ENCODE data around the gene SIM1. TPM values are rescaled to one million over a fixed set of nuclear protein-coding genes. Genes with fewer than 3 reads are reported as not detected.

The SIM1 gene
- total and polyA plus RNA-seq, 2 of the 8 experiments (the other 6 are each of a cell fraction or from before 2014, with no cell fraction given), result 0.02 to 0.39 TPM

GRCh38 chr6:100404051-100404450, 60.7 kb downstream of the SIM1 start:
- no peak overlapping the region for H2BK15ac ChIP-seq (ENCODE audit: low read length)
- no peak overlapping the region for H3K4me3 ChIP-seq (ENCODE audit: extremely low read depth in 1 of 4, insufficient read depth in 2 of 4, low read depth in 3 of 4, low read length in 4 of 4)
- FAIRE-seq, result no peak
- H4K8ac ChIP-seq (ENCODE audit: extremely low read depth, insufficient read depth, low read length), result no peak overlapping the region
- no peak overlapping the region for H2BK120ac ChIP-seq (replicated peaks; ENCODE audit: low read depth, low read length)
- H4K91ac ChIP-seq (replicated peaks; ENCODE audit: insufficient read length, low read length), result no peak overlapping the region
- ChIA-PET CTCF (ENCODE audit: partially characterized antibody) (no interaction called here), POLR2A (ENCODE audit: partially characterized antibody) (no interaction called here)
- no peaks in the 10 kb centered on the region for H3K4me1 ChIP-seq (replicated peaks in 1 of 4; ENCODE audit: control insufficient read depth in 3 of 4, insufficient read depth in 4 of 4, low read length in 3 of 4)
- H2AK5ac ChIP-seq (ENCODE audit: low read depth, low read length), result no peak overlapping the region
- no peak overlapping the region for H3K14ac ChIP-seq (ENCODE audit: insufficient read length)
- no peaks in the 10 kb centered on the region for H3K9me3 ChIP-seq (ENCODE audit: insufficient read depth in 2 of 2, low read depth in 1 of 2, low read length in 1 of 2)
- H3K79me1 ChIP-seq (ENCODE audit: low read depth, low read length), result no peaks in the 10 kb centered on the region
- 91% methylated on average over 3 of the region's 3 CpGs; no CpG with 5 or more reads in 1 of the 2 experiments for WGBS, 2 experiments (ENCODE audit: extremely low coverage in 1 of 2, insufficient coverage in 1 of 2, insufficient read length in 1 of 2, insufficient replicate concordance in 2 of 2, low coverage in 1 of 2, low lambda C conversion rate in 2 of 2, missing lambda C conversion rate in 1 of 2)
- H3K27ac ChIP-seq (ENCODE audit: low read depth, low read length), result no peak overlapping the region
- H2AFZ ChIP-seq (ENCODE audit: low read length), result no peak overlapping the region
- H3K56ac ChIP-seq (replicated peaks; ENCODE audit: insufficient read length, low read depth, low read length), result no peak overlapping the region
- H2BK5ac ChIP-seq (ENCODE audit: low read depth, low read length), result no peak overlapping the region
- H2BK20ac ChIP-seq (ENCODE audit: low read length), result no peak overlapping the region
- no peaks in the 10 kb centered on the region for H3K36me3 ChIP-seq (ENCODE audit: control insufficient read depth in 2 of 4, insufficient read depth in 4 of 4, low read length in 3 of 4)
- DNase-seq (ENCODE audit: low read depth in 1 of 2, low spot score in 2 of 2), result no peak
- no peak overlapping the region for H4K5ac ChIP-seq (ENCODE audit: insufficient read length, low read depth, low read length)
- H4K20me1 ChIP-seq (replicated peaks in 1 of 2; ENCODE audit: control insufficient read depth in 1 of 2, insufficient read depth in 2 of 2, low read length in 2 of 2), result no peaks in the 10 kb centered on the region
- no peak overlapping the region for H3K4me2 ChIP-seq (ENCODE audit: insufficient read depth in 1 of 2, low read depth in 2 of 2, low read length in 2 of 2)
- no peak overlapping the region for H3K9ac ChIP-seq (replicated peaks in 1 of 4; ENCODE audit: extremely low read depth in 1 of 4, low read depth in 3 of 4, low read length in 3 of 4)
- no peaks in the 10 kb centered on the region for H3K23me2 ChIP-seq (ENCODE audit: low read depth, low read length)
- no peak overlapping the region for H2BK12ac ChIP-seq (ENCODE audit: low read depth, low read length)
- TF ChIP-seq TEAD4 (IDR thresholded peaks at IDR 0.05; ENCODE audit: low read depth, low read length) (no peak), SP1 (IDR thresholded peaks at IDR 0.05; ENCODE audit: low read depth, low read length) (no peak), GTF2F1 (IDR thresholded peaks at IDR 0.05; ENCODE audit: borderline replicate concordance, low read depth, low read length) (no peak), NRF1 (IDR thresholded peaks at IDR 0.05; ENCODE audit: low read depth, low read length) (no peak), CHD1 (IDR thresholded peaks at IDR 0.05; ENCODE audit: low read depth, low read length) (no peak), YY1 (IDR thresholded peaks at IDR 0.05; ENCODE audit: low read depth, low read length) (no peak), SP4 (IDR thresholded peaks at IDR 0.05; ENCODE audit: low read length) (no peak), TAF7 (optimal IDR thresholded peaks at IDR 0.05; ENCODE audit: borderline replicate concordance, low read depth, low read length) (no peak), CTBP2 (IDR thresholded peaks at IDR 0.05; ENCODE audit: borderline replicate concordance, insufficient read depth, insufficient read length, low read length) (no peak), POU5F1 (IDR thresholded peaks at IDR 0.05; ENCODE audit: low read depth, low read length) (no peak), SAP30 (IDR thresholded peaks at IDR 0.05; ENCODE audit: insufficient read depth, insufficient replicate concordance, low read length) (no peak), MAFK (IDR thresholded peaks at IDR 0.05; ENCODE audit: low read depth, low read length) (no peak), BACH1 (IDR thresholded peaks at IDR 0.05; ENCODE audit: low read length) (no peak), RNF2 (IDR thresholded peaks at IDR 0.05; ENCODE audit: borderline replicate concordance, low read depth, low read length, missing control alignments, poor library complexity, severe bottlenecking) (no peak)
- peaks cover 0 to 1% (median 0%) of the 10 kb centered on the region in 4 experiments; a peak in 1 of 7 replicates for H3K27me3 ChIP-seq (replicated peaks in 1 of 4; ENCODE audit: control insufficient read depth in 3 of 4, extremely low read depth in 1 of 4, insufficient read depth in 3 of 4, low read length in 3 of 4)
- H3K79me2 ChIP-seq (ENCODE audit: control insufficient read depth in 1 of 2, insufficient read depth in 2 of 2, low read length in 2 of 2), result no peaks in the 10 kb centered on the region
- no peak overlapping the region for H3K4ac ChIP-seq (replicated peaks; ENCODE audit: insufficient read length, low read depth, low read length)
- no peak overlapping the region for H3K18ac ChIP-seq (ENCODE audit: extremely low read depth, low read length)
- H3K23ac ChIP-seq (ENCODE audit: insufficient read length), result no peak overlapping the region
